ENCODE data around the gene STAB1. TPM values are rescaled to one million over a fixed set of nuclear protein-coding genes. Genes with fewer than 3 reads are reported as not detected.

The STAB1 gene
- total RNA-seq, 1 experiment from 2014 or later = not detected

- Histone ChIP-seq H3K9me3 (no peaks in the 10 kb centered on the region), H3K4me3 (peak within 1 kb of the TSS; percentile 80), H3K36me3 (peaks cover 5% of the 10 kb centered on the region), H3K27me3 (no peaks in the 10 kb centered on the region)
- peak; percentile 80 for DNase-seq
These were observed 39.6 kb upstream of the STAB1 start, which contains the start of gene NISCH for GRCh38 chr3:52455283-52456168. NISCH (plus strand) TSS chr3:52455604; CDS start chr3:52455642, 38 bp downstream.

GRCh38 chr3:52456169-52456799 is 38.9 kb upstream of the STAB1 start:
- H3K27me3 ChIP-seq = no peaks in the 10 kb centered on the region
- H3K4me3 ChIP-seq = peak overlapping the region; percentile 80
- H3K36me3 ChIP-seq = peaks cover 9% of the 10 kb centered on the region
- H3K9me3 ChIP-seq = no peaks in the 10 kb centered on the region
- DNase-seq = peak; percentile 37

- DNase-seq = no peak
- Histone ChIP-seq H3K36me3 (peaks cover 9% of the 10 kb centered on the region), H3K9me3 (no peaks in the 10 kb centered on the region), H3K27me3 (no peaks in the 10 kb centered on the region), H3K4me3 (peak overlapping the region; percentile 80)
These were observed 38.3 kb upstream of the STAB1 start for GRCh38 chr3:52456800-52457183.

- no peak overlapping the region for H3K4me3 ChIP-seq
- H3K27me3 ChIP-seq = no peaks in the 10 kb centered on the region
- no peaks in the 10 kb centered on the region for H3K9me3 ChIP-seq
- no peak for DNase-seq
- H3K36me3 ChIP-seq = peaks cover 9% of the 10 kb centered on the region
These were observed 36.9 kb upstream of the STAB1 start for GRCh38 chr3:52458031-52458760.

- H3K9me3 ChIP-seq = no peaks in the 10 kb centered on the region
- no peak overlapping the region for H3K4me3 ChIP-seq
- H3K36me3 ChIP-seq = peaks cover 9% of the 10 kb centered on the region
- no peaks in the 10 kb centered on the region for H3K27me3 ChIP-seq
- no peak for DNase-seq
These were observed 36.2 kb upstream of the STAB1 start for GRCh38 chr3:52458770-52459545.

- DNase-seq = no peak
- no peaks in the 10 kb centered on the region for H3K27me3 ChIP-seq
- no peak overlapping the region for H3K4me3 ChIP-seq
- H3K9me3 ChIP-seq = no peaks in the 10 kb centered on the region
- H3K36me3 ChIP-seq = peaks cover 12% of the 10 kb centered on the region
These were observed 33.3 kb upstream of the STAB1 start for GRCh38 chr3:52461874-52462273.

- H3K36me3 ChIP-seq = peaks cover 8% of the 10 kb centered on the region
- H3K9me3 ChIP-seq = no peaks in the 10 kb centered on the region
These were observed 31.7 kb upstream of the STAB1 start for GRCh38 chr3:52463416-52463815.

GRCh38 chr3:52468336-52468735 is 26.8 kb upstream of the STAB1 start:
- no peaks in the 10 kb centered on the region for H3K9me3 ChIP-seq
- H3K36me3 ChIP-seq = peaks cover 6% of the 10 kb centered on the region
- no peak overlapping the region for H3K4me3 ChIP-seq
- peak; percentile 5 for DNase-seq
- H3K27me3 ChIP-seq = no peaks in the 10 kb centered on the region

More at GRCh38 chr3:52463416-52463815, 31.7 kb upstream of the STAB1 start:
- no peaks in the 10 kb centered on the region for H3K27me3 ChIP-seq
- no peak overlapping the region for H3K4me3 ChIP-seq
- DNase-seq = no peak

- Histone ChIP-seq H3K36me3 (peaks cover 6% of the 10 kb centered on the region), H3K4me3 (no peak overlapping the region), H3K27me3 (no peaks in the 10 kb centered on the region), H3K9me3 (no peaks in the 10 kb centered on the region)
- DNase-seq = no peak
These were observed 26.1 kb upstream of the STAB1 start for GRCh38 chr3:52469001-52469400.

GRCh38 chr3:52470920-52471319 is 24.2 kb upstream of the STAB1 start:
- H3K9me3 ChIP-seq = no peaks in the 10 kb centered on the region
- no peak for DNase-seq
- H3K36me3 ChIP-seq = peaks cover 4% of the 10 kb centered on the region

GRCh38 chr3:52471371-52472238 is 23.5 kb upstream of the STAB1 start:
- Histone ChIP-seq H3K36me3 (peaks cover 3% of the 10 kb centered on the region), H3K4me3 (no peak overlapping the region), H3K9me3 (no peaks in the 10 kb centered on the region), H3K27me3 (no peaks in the 10 kb centered on the region)
- peak; percentile 18 for DNase-seq

More at GRCh38 chr3:52470920-52471319, 24.2 kb upstream of the STAB1 start:
- Histone ChIP-seq H3K27me3 (no peaks in the 10 kb centered on the region), H3K4me3 (no peak overlapping the region)

GRCh38 chr3:52472239-52473000 is 22.7 kb upstream of the STAB1 start:
- DNase-seq = no peak
- H3K4me3 ChIP-seq = no peak overlapping the region
- peaks cover 3% of the 10 kb centered on the region for H3K36me3 ChIP-seq
- H3K9me3 ChIP-seq = no peaks in the 10 kb centered on the region
- no peaks in the 10 kb centered on the region for H3K27me3 ChIP-seq

- DNase-seq = no peak
- peaks cover 3% of the 10 kb centered on the region for H3K36me3 ChIP-seq
- no peaks in the 10 kb centered on the region for H3K27me3 ChIP-seq
- H3K9me3 ChIP-seq = no peaks in the 10 kb centered on the region
- no peak overlapping the region for H3K4me3 ChIP-seq
These were observed 22.1 kb upstream of the STAB1 start for GRCh38 chr3:52473026-52473425.

GRCh38 chr3:52477076-52477795 is 17.9 kb upstream of the STAB1 start:
- peaks cover 3% of the 10 kb centered on the region for H3K36me3 ChIP-seq
- H3K4me3 ChIP-seq = no peak overlapping the region
- H3K27me3 ChIP-seq = no peaks in the 10 kb centered on the region

More at GRCh38 chr3:52477076-52477795, 17.9 kb upstream of the STAB1 start:
- no peaks in the 10 kb centered on the region for H3K9me3 ChIP-seq
- DNase-seq = no peak
